ENCODE measurements around the gene ZNF716. TPM values are rescaled to one million over a fixed set of nuclear protein-coding genes. Genes with fewer than 3 reads are reported as not detected.

ZNF716 gene
- total RNA-seq, 1 donor from 2014 or later, result not detected

Small RNAs within 50 kb of the gene (microRNA-seq; reads per million reads assigned to microRNA genes)
- not detected for gene MIR3147
